GM12891 (cell line): Measurements from ENCODE around the gene SYS1.

Source experiments
- POLR2A ChIP-seq: IDR thresholded peaks from 2 replicates; pipeline ENCODE4 v1.6.1; 2011; ENCODE audit warnings: low read depth, low read length, control low read depth
- POLR2AphosphoS5 ChIP-seq: IDR thresholded peaks from 2 replicates; pipeline ENCODE4 v1.6.1; 2011; ENCODE audit warnings: low read depth, low read length, control low read depth
- POU2F2 ChIP-seq: IDR thresholded peaks from 2 replicates; pipeline ENCODE4 v1.6.1; 2011; ENCODE audit warnings: low read depth, mild to moderate bottlenecking, control low read depth, low read length, moderate library complexity
- TAF1 ChIP-seq: IDR thresholded peaks from 2 replicates; pipeline ENCODE4 v1.6.1; 2011; ENCODE audit warnings: low read depth, low read length, control low read depth

DNA sequence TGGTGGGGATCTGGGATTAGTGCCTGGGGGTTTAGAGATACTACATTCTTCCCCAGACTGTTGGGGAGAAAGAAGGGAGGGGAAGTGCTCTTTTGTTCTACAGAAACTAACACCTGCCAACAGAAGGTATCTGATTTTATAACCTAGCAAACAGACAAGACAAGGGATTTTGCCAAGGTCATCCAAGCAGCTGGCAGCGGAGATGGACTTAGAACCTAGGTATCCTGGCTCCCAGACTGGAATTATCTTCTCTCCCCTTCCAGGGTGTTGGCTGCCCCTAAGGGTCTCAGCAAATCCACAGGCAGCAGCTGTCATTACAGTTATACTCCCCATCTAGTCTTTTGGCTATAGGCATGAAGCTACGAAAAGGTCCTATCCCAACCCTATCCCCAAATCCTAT lies 23.2 kb upstream of the SYS1 start:
- TF ChIP-seq POLR2A (no peak), POLR2AphosphoS5 (no peak), TAF1 (no peak), POU2F2 (no peak)
